Heart left ventricle (tissue), 13 donors: Measurements from ENCODE around the gene ARMH2.

Source experiments
- CTCF ChIP-seq, 12 donors: fragments of 200-600 bp; sonication (generic) in 4 of 12; IDR thresholded peaks; one replicate each; pipeline versions ENCODE4 v1.5.0 to v1.8.0; 2018 to 2022; ENCODE audit warnings: antibody characterized with exemption in 12 of 12, mild to moderate bottlenecking in 5 of 12
- POLR2A ChIP-seq, 2 donors: fragments of 450-650 bp; IDR thresholded peaks; one replicate each; pipeline ENCODE4 v1.6.1; 2017; ENCODE audit warnings: antibody characterized with exemption in 2 of 2, mild to moderate bottlenecking in 2 of 2, moderate library complexity in 2 of 2
- donor health status: ischemic (EF 13 %, LVEDD 7.1; RV severe dilation, severe dysfunction).
- donor health status: DM: no; HTN: yes; CAD: no.
- donor health status: DM: no; HTN: no; CAD: no.
- donor health status: ischemic (EF 25% LVEDD 6.9; RV normal size, moderate dysfunction).
- donor health status: ischemic (EF 25% LVEDD 5.7; RV mildly dilated, moderate dysfunction).
- donor health status: ischemic (EF 35%, LVEDD 5.7; RV mildly dilated, moderate dysfunction).
- donor health status: nonischemic (EF 11% LVEDD 7.7; RV severe dilation, severe dysfunction).
- donor health status: DM: yes; HTN: yes; CAD: no.
- donor health status: PGD.
- donor health status: ischemic (EF 29% LVEDD 5.4; RV normal size, mild dysfunction).
- donor health status: nonischemic (EF 23%, LVEDD 6.1; RV moderate dilation, normal function).

GRCh38 chr6:24766680-24767462 is 31.8 kb downstream of the ARMH2 start:
- TF ChIP-seq CTCF (IDR thresholded peaks at IDR 0.05) (peak in 11 of 12 donors; percentile 27 to 60 (median 46)), POLR2A (IDR thresholded peaks at IDR 0.05) (no peak)
